ENCODE results near the gene HOXC9.

GRCh38 chr12:53963005-53963404, 37.0 kb upstream of the HOXC9 start:
- TF ChIP-seq POLR2A (IDR thresholded peaks at IDR 0.05) (no peak), CTCF (IDR thresholded peaks at IDR 0.05) (no peak)

All from breast epithelium (tissue), 3 donors.